Endothelial cell of umbilical vein (primary cell): ENCODE data around the gene MZT2B. TPM values are rescaled to one million over a fixed set of nuclear protein-coding genes. Genes with fewer than 3 reads are reported as not detected.
"Not testable (repeated sequence)": the region's sequence is repeated elsewhere in the genome, so short reads cannot be mapped to it uniquely, and the experiment has no call there.

ENCODE experiments used
- BruUV-seq: library from RNA; stranded (reverse); fragments of 400-500 nt; replicated peaks from 2 replicates; lab custom pipeline; 2021; lab: Mats Ljungman, UMichigan
- CTCF ChIA-PET: fragments of 300-600, 350-600 bp; sonication (Branson Sonifier 250); formaldehyde crosslinking; loops from one replicate; lab custom pipeline; 2021; ENCODE audit warnings: antibody characterized with exemption, inconsistent platforms; lab: Charles Lee
- POLR2A ChIA-PET: fragments of 300-600, 350-600 bp; sonication (Branson Sonifier 250); formaldehyde crosslinking; loops from one replicate; lab custom pipeline; 2021; ENCODE audit warnings: antibody characterized with exemption, inconsistent platforms; lab: Charles Lee
- DNase-seq: peaks from one replicate; pipeline ENCODE4 v3.0.0-alpha.2; 2011; ENCODE audit warnings: low read depth, low spot score
- FAIRE-seq: peaks from 2 replicates; lab custom pipeline; 2011; peaks lifted over from hg19 to GRCh38; lab: Jason Lieb, UNC
- H2AFZ ChIP-seq: 2 replicates; pipeline ENCODE4 v1.6.0; 2012; ENCODE audit warnings: low read depth, low read length, control low read depth, inconsistent platforms
- H3K27ac ChIP-seq: 2 replicates; pipeline ENCODE4 v1.5.1; 2011; ENCODE audit warnings: low read depth, mild to moderate bottlenecking, control low read depth, low read length, moderate library complexity; ENCODE audit not compliant: insufficient read depth
- H3K27me3 ChIP-seq, 2 experiments: 2 replicates each; pipeline versions ENCODE4 v1.6.0 to v1.6.1; 2011; ENCODE audit warnings: low read length in 2 of 2, mixed read lengths in 1 of 2; ENCODE audit not compliant: control insufficient read depth in 2 of 2, insufficient read depth in 2 of 2
- H3K36me3 ChIP-seq, 2 experiments: 2 replicates in 1 of 2; 3 replicates in 1 of 2; pipeline ENCODE4 v1.5.1; 2011; ENCODE audit warnings: low read length in 2 of 2, mild to moderate bottlenecking in 1 of 2, moderate library complexity in 1 of 2; ENCODE audit not compliant: control insufficient read depth in 2 of 2, insufficient read depth in 2 of 2; ENCODE audit errors: extremely low read depth in 1 of 2
- H3K4me1 ChIP-seq: 3 replicates; pipeline ENCODE4 v1.5.1; 2011; ENCODE audit warnings: mild to moderate bottlenecking, low read length; ENCODE audit not compliant: control insufficient read depth, insufficient read depth; ENCODE audit errors: extremely low read depth
- H3K4me2 ChIP-seq: 2 replicates; pipeline ENCODE4 v1.6.1; 2011; ENCODE audit warnings: low read length, control low read depth, mixed read lengths; ENCODE audit not compliant: insufficient read depth
- H3K4me3 ChIP-seq, 3 experiments: fragments of 200-600 bp in 1 of 3; sonication (generic), shearing (Covaris generic) in 1 of 3; replicated peaks in 1 of 3; 2 replicates each; pipeline ENCODE4 v1.5.1; 2011 to 2016; ENCODE audit warnings: control low read depth in 3 of 3, low read length in 3 of 3, mild to moderate bottlenecking in 2 of 3, inconsistent platforms in 1 of 3, low read depth in 1 of 3, moderate library complexity in 1 of 3; ENCODE audit not compliant: insufficient read depth in 1 of 3
- H3K79me2 ChIP-seq: 2 replicates; pipeline ENCODE4 v1.6.0; 2012; ENCODE audit warnings: low read length, inconsistent platforms; ENCODE audit not compliant: control insufficient read depth, insufficient read depth
- H3K9ac ChIP-seq: replicated peaks from 2 replicates; pipeline ENCODE3; 2011; ENCODE audit warnings: low read length, control low read depth; ENCODE audit not compliant: insufficient read depth; ENCODE audit errors: extremely low read depth
- H3K9me1 ChIP-seq: replicated peaks from 3 replicates; pipeline ENCODE4 v1.6.0; 2011; ENCODE audit warnings: mild to moderate bottlenecking, low read length; ENCODE audit not compliant: control insufficient read depth, insufficient read depth; ENCODE audit errors: extremely low read depth
- H3K9me3 ChIP-seq: replicated peaks from 2 replicates; pipeline ENCODE4 v1.5.1; 2012; ENCODE audit warnings: low read length, inconsistent platforms; ENCODE audit not compliant: control insufficient read depth, insufficient read depth
- H4K20me1 ChIP-seq: replicated peaks from 2 replicates; pipeline ENCODE3; 2011; ENCODE audit warnings: mild to moderate bottlenecking, low read length; ENCODE audit not compliant: control insufficient read depth, insufficient read depth; ENCODE audit errors: extremely low read depth
- dilution Hi-C: fragments of 300-500 bp; cut with MboI; formaldehyde crosslinking; loops from one replicate; pipeline ENCODE4 v1.15.0; 2019; ENCODE audit warnings: low sequenced_read_pairs; ENCODE audit not compliant: extremely low pct_ligation_motif_present
- intact Hi-C: fragments of 100-400 bp; cut with micrococcal nuclease; formaldehyde crosslinking; loops from one replicate; pipeline ENCODE4 v1.10.0; 2022
- polyA plus RNA-seq, 4 experiments: library from polyadenylated mRNA; depleted of rRNA in 3 of 4; stranded (reverse) in 3 of 4; unstranded in 1 of 4; fragments of >200 nt; gene quantifications; 2 replicates each; pipeline versions ENCODE4 v1.2.1 to v1.2.3, GENCODE V29; 2011 to 2012; ENCODE audit warnings: missing spikeins in 1 of 4
- total RNA-seq: library from RNA; stranded (reverse); gene quantifications from 2 replicates; pipeline ENCODE4 v1.2.3, GENCODE V29; 2021

The MZT2B gene
- total and polyA plus RNA-seq, 2 donors (not counting 3 experiments of a cell fraction or from before 2014, with no cell fraction given), result 182 to 337 TPM

DNA sequence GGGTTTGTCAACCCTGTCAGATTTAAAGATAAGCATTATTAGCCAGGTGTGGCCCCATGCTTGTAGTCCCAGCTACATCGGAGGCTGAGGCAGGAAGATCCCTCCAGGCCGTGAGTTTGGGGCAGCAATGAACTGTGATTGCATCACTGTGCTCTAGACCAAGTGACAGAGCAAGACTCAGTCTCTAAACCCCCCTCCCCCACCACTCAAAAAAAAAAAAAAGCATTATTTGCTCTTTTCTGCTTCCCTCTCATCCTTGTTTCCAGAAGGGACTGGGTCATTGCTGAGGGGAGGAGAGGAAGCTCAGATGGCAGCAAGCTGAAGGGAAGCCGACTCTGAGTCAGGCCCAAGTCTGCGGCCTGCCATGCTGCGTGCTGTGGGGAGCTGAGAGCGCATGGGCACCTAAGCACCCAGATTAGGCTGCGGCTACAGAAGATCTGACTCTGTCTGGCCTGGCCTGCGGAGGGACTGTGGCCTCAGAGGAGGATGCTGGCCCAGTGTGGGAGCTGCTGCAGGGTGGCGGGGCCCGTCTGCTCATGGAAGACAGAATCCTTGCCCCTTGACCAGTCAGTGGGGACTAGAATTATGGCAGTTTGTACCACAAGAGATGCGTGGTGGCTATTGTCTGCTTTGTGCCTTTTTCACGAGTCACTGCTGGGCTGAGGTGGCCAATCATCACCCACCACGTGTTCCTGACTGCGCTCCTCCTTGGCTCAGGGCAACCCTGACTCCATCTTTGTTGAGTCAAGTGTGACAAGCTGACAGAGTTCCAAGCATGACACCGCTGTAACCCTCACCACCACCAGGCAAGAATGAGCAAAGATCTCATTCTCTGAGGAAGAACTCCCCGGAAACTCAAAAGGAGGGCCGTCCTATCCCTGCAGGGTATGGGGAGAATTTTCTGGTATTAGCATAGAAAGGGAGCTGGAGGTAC, 6.1 kb downstream of the MZT2B start:
- FAIRE-seq, result peak; percentile 75
- H2AFZ ChIP-seq, H3K9me3 ChIP-seq, H3K4me1 ChIP-seq, H3K4me3 ChIP-seq, BruUV-seq, CTCF ChIA-PET, H3K9ac ChIP-seq, H4K20me1 ChIP-seq, H3K9me1 ChIP-seq, POLR2A ChIA-PET, dilution Hi-C loops, H3K36me3 ChIP-seq, DNase-seq, H3K27me3 ChIP-seq, H3K27ac ChIP-seq, H3K4me2 ChIP-seq, intact Hi-C loops: not testable (repeated sequence)
- H3K79me2 ChIP-seq, result peaks cover 25% of the 10 kb centered on the region

DNA sequence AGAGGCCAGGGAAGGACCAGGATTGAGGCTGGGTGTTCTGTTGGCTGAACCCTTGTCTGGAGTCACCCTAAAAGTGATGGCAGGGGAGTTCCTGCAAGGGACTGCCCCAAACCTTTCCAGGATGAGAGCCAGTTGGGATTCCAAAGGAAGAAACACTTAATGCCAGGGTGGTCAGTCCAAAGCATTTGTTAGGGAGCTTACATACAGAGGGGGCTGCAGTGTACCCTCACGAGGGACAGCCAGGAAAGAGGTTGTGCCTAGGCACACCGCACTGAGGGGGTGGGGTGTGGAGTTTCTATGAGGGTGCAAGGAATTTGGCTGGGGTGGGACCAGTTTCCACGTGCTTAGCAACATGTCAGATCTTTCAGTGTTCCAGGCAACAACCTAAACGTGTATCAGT, 6.9 kb downstream of the MZT2B start:
- DNase-seq, H3K9me1 ChIP-seq, H3K4me3 ChIP-seq, BruUV-seq, H3K9ac ChIP-seq, dilution Hi-C loops, H3K27ac ChIP-seq, H4K20me1 ChIP-seq, H3K27me3 ChIP-seq, CTCF ChIA-PET, FAIRE-seq, intact Hi-C loops, H3K9me3 ChIP-seq, H3K36me3 ChIP-seq, H3K4me1 ChIP-seq, H3K4me2 ChIP-seq, POLR2A ChIA-PET, H2AFZ ChIP-seq: not testable (repeated sequence)
- H3K79me2 ChIP-seq, result peaks cover 17% of the 10 kb centered on the region
